DMS53 (cell line): ENCODE data around the gene SLC26A1.
"Not testable (repeated sequence)": the region's sequence is repeated elsewhere in the genome, so short reads cannot be mapped to it uniquely, and the experiment has no call there.

Experiments
- DNase-seq: peaks from one replicate; lab custom pipeline; 2025; lab: John Stamatoyannopoulos, UW

The SLC26A1 gene

DNA sequence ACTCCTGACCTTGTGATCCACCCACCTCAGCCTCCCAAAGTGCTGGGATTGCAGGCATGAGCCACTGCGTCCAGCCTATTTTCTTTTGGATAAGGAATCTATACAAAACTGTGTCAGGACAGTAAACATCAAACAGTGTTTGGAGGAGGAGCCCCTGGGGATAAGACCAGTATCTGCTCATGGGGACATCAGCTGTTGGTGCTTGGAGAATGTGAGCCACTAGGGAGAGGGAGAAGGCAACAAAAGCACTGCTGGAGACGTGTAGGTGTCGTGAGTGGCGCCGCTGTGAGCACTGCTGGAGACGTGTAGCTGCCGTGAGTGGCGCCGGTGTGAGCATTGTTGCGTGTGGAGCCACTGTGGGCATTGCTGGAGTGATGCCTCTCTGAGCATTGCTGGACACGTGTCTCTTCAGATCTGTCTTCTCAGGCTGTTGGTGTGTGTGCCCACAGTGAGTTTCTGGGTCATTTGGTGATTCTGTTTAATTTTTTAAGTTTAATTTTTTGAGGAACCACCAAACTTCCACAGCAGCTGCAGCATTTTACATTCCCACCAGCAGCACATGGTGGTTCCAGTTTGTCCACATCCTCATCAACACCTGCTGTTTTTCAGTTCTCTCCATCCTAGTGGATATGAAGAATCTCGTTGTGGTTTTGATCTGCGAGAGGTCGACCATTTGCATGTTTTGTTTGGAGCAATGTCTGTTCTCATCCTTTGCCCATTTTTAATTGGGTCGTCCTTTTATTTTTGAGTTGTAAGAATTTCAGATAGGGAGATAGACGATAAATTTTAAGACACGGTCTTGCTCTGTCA is 38.8 kb downstream of the SLC26A1 start:
- DNase-seq: no peak

DNA sequence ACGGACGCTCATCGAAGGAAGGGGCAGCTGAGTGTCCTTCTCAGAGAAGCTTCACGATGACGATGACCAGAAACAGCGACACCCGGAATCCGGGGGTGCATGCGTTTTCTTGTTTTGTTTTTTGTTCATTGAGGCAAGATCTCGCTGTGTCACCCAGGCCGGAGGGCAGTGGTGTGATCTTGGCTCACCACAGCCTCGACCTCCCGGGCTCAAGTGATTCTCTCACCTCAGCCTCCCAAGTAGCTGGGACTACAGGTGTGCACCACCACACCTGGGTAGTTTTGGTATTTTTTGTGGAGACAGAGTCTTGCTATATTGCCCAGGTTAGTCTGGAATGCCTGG is 39.7 kb downstream of the SLC26A1 start:
- DNase-seq: no peak

DNA sequence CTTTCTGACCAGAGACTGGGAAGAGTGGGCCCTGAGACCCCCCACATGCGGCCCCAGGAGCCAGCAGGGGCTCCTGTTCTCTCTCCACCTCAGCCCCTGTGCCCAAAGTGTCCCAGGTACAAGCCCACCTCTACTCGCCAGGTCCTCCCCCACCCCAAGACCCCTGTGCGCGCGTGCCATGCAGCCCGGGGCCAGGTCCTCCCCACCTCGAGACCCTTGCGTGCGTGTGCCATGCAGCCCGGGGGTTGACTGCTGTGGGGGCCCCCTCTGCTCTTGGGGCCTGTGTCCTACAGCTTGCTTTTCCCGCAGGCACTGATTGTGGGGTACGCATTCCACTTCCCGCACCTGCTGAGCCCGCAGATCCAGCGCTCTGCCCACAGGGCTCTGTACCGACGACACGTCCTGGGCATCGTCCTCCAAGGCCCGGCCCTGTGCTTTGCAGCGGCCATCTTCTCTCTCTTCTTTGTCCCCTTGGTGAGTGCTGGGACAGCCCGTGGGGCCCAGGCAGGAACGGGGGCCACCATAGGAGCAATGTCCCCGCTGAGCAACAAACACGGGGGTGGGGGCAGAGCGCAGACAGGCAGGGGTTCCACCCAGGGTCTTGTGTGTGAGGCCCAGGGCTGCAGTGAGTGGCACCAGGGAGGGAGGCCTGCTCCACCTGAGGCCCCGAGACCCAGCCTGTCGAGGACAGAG is 40.2 kb downstream of the SLC26A1 start:
- DNase-seq: no peak

DNA sequence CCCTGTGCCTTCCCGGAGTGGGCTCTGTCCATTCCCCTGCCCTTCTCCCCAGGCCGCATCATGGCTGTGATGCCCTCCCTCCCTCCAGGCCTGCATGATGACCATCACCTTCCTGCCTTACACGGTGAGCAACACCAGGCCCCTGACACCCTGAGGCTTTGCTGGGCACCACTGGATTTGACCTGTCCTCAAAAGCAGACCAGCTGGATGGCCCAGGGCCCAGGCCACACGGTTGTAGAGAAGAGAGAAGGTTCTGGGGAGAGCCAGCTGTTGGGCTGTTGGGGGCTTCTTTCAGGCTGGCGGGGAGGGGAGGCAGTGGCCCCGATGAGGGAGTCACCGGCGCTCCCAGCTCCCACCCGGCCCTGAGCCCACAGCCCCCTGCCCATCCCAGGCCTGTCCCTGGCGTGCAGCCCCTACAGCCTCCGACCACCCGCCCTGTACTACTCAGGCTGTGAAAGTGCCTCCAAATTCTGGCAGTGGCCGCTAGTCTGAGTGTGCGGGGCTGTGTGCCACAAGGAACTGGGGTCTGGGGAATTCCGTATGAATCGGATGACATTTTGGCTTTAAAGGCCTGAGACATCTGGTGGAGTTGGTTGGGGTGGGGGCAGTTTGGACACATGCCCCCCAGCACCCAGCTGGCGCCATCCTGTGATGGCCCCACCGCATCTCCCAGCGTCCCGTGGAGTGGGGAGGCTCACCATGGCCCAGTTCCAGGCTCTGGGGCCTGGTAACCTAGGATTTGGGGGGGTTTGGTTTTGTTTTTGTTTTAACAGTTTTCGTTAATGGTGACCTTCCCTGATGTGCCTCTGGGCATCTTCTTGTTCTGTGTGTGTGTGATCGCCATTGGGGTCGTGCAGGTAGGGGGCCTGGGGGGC is 41.4 kb downstream of the SLC26A1 start:
- no peak for DNase-seq

DNA sequence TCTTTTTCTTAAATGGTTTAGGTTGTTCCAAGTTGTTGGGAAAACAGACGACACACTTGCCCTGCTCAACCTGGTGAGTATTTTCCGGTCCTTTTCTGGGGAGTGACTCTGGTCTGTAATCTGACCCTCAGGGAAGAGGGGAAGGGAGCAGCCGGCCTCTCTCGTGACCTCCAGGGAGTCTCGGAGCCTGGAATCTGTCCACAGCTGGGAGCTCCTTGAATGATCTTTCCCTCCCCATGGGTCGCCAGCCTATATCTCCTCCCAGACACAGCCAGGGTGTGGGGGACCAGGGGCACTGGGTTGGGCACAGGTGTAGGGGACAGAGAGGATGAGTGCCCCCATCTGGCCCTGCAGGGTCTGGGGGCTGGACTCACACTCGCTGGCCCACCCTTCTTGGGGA is 42.0 kb downstream of the SLC26A1 start:
- DNase-seq: no peak

DNA sequence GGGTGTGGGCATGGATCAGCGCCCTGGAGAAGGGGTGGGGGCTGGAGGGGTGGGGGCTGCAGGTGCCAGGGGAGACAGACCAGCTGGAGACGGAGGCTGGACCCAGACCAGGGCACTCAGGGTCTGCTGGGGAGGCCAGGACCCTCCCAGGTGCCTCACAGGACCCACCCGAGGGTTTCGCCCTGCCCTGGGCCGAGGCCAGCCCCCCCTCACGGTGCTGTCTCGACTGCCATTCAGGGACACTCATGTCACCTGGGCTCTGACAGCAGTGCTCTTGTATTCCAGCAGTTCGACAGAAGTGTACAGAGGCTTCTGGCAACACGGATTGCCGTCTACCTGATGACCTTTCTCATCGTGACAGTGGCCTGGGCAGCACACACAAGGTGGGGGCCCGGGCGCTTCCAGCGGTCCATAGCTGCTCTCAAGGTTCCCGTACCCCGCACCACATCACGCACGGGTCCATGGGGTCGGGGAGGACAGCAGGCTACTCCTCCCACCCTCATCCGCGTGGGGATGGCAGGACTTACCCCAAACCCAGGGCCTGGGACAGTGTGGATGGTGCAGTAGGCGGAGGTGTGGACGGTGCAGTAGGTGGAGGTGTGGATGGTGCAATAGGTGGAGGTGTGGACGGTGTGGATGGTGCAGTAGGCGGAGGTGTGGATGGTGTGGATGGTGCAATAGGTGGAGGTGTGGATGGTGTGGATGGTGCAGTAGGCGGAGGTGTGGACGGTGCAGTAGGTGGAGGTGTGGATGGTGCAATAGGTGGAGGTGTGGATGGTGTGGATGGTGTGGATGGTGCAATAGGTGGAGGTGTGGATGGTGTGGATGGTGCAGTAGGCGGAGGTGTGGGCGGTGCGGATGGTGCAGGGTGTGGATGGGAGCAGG is 42.8 kb downstream of the SLC26A1 start:
- no peak for DNase-seq

DNA sequence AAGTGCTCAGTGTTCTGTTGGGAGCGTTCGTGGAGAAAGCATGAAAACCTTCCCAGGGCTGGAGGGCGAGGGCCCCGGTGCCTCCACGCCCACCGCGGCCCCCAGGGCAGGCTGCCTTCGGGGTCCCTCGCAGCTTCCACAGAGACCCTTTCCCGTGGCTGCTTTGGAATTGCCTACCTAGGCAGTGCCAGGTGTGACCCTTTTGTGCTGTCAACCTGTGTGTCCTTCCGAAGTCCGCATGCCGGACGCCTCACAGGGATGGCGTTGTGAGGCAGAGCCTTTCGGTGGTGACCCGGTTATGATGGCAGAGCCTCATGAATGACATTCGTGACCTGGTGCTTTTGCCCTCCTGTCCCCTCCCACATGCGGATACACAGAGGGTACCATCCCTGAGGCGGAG is 43.5 kb downstream of the SLC26A1 start:
- no peak for DNase-seq

DNA sequence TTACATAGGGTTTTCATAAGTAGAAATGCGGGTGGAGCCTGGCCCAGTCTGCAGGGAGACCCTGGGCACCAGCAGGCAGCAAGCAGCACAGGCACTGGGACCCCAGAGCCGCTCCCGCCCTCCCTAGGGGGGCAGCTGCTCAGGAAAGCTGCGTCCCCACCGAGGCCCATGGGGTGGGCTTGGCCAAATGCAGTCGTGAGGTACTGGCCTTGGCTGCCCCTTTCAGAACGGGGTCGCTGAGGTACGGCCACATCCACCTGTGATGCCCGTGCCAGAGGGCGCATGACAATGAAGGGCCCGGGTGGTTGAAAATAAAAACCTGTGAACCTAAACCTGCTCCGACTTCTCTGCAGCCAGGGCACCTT is 44.3 kb downstream of the SLC26A1 start:
- no peak for DNase-seq

DNA sequence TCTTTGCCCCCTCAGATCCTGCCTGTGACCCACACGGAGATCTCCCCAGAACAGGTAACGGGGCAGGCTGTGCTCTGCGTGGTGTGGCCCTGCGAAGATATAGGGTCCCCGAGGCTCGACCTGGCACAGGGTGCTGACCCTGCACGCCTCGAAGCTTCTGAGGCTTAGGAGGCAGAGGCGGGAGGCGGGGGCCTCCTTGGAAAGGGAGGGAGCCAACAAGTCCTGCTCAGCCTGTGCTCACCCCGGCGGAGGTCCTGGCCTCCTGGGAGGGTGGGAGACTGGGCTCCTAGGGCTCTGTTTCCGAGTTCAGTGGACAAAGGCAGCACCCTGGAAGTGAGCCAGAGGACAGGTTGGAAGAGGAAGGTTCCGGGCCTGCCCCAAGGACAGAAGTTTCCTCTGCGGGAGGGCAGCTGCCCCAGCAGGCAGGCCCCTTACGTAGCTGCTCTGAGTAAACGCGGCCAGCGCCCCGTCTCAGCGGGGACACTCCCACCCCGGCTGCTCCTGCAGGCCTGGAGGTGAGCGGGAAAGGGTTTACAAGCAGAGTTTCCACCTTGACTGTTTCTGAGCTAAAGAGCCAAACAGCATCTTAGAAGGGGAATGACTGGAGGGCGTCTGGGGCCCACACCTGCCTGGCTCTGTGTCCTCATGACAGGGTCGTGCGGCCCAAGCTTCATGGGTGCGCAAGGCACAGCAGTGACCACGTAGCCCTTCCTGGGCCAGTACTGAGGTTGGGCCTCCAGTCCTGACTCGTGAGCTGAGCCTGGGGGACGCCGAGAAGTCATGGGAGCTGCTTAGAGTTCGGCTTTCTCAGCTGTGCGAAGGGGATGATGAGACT is 44.9 kb downstream of the SLC26A1 start:
- no peak for DNase-seq

DNA sequence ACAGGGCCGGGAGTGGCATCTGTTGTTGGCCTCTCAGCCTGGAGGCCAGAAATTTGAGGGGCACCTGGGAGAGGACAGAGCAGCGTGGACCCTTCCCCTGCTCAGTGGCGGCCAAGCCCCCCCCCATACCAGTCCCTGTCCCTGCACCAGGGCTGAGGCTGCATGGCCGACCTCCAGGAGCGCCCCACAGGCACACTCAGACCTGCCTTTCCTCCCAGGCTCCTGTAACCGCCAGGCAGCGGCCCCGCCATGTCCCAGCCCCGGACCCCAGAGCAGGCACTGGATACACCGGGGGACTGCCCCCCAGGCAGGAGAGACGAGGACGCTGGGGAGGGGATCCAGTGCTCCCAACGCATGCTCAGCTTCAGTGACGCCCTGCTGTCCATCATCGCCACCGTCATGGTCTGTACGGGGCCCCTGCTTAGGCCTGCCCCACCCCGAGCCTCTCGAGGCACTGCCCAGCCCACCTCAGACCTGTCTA is 45.7 kb downstream of the SLC26A1 start:
- DNase-seq: no peak

DNA sequence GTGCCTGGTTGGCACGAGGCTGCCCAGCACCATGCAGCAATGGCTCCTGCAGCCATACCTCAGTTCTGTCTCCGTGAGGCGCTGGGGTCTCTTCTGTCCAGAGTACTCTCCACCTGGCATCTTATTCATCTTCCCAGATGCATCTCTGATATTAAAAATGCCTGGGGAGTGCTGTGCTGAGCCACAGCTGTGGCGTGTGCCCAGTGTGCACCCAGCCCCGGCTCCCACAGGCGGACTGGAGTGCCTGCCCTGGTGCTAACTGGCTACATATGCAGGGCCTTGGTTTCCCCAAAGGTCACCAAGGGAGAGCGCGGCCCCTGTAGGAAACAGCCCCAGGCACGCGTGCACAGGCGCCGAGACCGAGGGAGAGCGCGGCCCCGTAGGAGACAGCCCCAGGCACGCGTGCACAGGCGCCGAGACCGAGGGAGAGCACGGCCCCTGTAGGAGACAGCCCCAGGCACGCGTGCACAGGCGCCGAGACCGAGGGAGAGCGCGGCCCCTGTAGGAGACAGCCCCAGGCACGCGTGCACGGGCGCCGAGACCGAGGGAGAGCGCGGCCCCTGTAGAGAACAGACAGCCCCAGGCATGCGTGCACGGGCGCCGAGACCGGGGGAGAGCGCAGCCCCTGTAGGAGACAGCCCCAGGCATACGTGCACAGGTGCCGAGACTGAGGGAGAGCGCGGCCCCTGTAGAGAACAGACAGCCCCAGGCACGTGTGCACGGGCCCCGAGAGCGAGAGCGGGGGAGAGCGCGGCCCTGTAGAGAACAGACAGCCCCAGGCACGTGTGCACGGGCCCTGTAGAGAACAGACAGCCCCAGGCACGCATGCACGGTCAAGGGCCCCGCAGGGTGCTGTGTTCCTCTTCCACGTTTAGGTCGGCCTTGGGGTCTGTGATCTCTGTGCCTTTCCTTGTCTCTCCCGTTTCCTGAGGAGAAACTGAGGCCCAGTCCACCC is 46.4 kb downstream of the SLC26A1 start:
- no peak for DNase-seq

DNA sequence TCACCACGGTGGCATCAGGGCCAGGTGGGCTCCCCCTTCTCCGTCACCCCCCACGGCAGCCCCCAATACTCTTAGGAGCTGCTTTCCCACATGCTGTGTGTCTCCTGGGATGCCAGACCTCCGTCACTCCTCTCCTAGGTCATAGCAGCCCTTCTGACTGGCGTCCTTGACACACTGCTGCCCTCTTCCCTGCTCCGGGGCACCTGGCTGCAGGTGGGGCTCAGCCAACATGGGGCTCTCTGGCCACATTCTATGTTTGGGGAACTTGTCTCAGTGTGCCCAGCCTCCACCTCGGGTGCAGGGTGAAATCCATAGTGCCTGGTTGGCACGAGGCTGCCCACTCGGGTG is 47.1 kb downstream of the SLC26A1 start:
- no peak for DNase-seq

DNA sequence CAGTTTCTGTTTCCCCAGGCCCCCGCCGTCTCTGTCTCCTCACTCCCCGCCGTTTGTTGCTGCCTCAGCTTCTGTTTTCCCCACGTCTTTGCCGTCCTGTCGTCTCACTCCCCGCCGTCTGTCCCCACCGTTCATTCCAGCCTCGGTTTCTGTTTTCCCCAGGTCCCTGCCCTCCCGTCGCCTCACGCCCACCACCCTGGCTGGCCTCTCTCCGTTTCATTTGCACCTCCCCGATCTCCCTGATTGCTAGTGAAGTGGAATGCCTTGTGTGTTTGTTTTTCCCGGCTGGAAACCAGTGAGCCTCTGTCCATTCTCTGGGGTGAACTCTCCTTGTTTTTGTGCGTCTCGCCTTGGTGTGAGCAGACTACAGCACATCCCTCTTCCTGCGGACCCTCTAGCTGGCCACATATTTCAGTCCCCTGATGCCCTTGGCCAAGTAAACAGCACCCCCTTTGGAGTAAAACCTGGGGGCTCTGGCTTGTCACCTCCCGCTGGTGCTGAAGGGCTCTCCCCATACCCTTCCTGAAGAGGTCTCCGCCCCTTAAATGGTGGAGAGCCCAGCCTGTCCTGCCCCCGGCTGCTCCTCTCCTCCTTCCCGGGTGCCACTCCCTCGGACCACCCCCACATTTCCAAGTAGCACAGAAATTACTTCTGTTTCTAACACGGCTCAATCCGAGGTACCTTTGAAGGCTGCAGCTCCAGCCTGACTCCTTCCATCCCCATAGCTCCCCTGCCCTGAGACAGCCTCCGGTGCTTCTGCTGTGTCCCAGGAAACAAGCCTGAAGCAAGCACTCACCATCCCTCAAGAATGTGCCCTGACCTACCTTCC is 47.7 kb downstream of the SLC26A1 start:
- DNase-seq: no peak

DNA sequence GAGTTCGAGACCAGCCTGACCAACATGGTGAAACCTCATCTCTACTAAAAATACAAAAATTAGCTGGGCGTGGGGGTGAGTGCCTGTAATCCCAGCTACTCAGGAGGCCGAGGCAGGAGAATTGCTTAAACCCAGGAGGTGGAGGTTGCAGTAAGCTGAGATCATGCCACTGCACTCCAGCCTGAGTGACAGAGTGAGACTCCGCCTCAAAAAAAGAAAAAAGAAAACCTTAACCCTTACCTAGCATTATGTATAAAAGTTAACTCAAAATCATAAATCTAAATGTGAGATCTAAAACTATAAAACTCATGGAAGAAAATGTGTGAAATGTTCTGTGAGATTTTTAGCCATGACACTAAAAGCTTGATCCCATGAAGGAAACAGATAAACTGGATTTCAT is 53.7 kb downstream of the SLC26A1 start:
- not testable (repeated sequence) for DNase-seq
